Endothelial cell (in vitro differentiated cells): Measurements from ENCODE around the gene CD226. TPM values are rescaled to one million over a fixed set of nuclear protein-coding genes. Genes with fewer than 3 reads are reported as not detected.
"Not testable (repeated sequence)": the region's sequence is repeated elsewhere in the genome, so short reads cannot be mapped to it uniquely, and the experiment has no call there.

Experiments
- DNase-seq: peaks from one replicate; pipeline ENCODE4 v3.0.0; 2021; ENCODE audit warnings: low spot score
- H3K27ac Mint-ChIP-seq: one replicate; pipeline ENCODE4 v1.8.0; 2021; ENCODE audit warnings: mixed read lengths, inconsistent platforms; ENCODE audit not compliant: unreplicated experiment
- H3K27me3 Mint-ChIP-seq: one replicate; pipeline ENCODE4 v1.8.0; 2021; ENCODE audit warnings: mild to moderate bottlenecking, moderate library complexity, mixed read lengths, inconsistent platforms; ENCODE audit not compliant: unreplicated experiment
- H3K36me3 Mint-ChIP-seq: one replicate; pipeline ENCODE4 v1.8.0; 2021; ENCODE audit warnings: mild to moderate bottlenecking, low read depth, mixed read lengths, inconsistent platforms; ENCODE audit not compliant: unreplicated experiment
- H3K4me1 Mint-ChIP-seq: one replicate; pipeline ENCODE4 v1.8.0; 2021; ENCODE audit warnings: mild to moderate bottlenecking, mixed read lengths, inconsistent platforms; ENCODE audit not compliant: unreplicated experiment
- H3K4me3 Mint-ChIP-seq: one replicate; pipeline ENCODE4 v1.8.0; 2021; ENCODE audit warnings: mild to moderate bottlenecking, mixed read lengths, inconsistent platforms; ENCODE audit not compliant: unreplicated experiment
- H3K9me3 Mint-ChIP-seq: one replicate; pipeline ENCODE4 v1.8.0; 2021; ENCODE audit warnings: mixed read lengths, inconsistent platforms; ENCODE audit not compliant: unreplicated experiment
- total RNA-seq: library from RNA; stranded (reverse); fragmentation: NEBNext Ultra II Directional; extraction: Animal tissue kit (Norgen Biotek cat#: 25700); gene quantifications from one replicate; pipeline ENCODE4 v1.2.1, GENCODE V29; 2021; ENCODE audit not compliant: unreplicated experiment
- TF ChIP-seq, protein P1 (sequence below): fragments of 200-600 bp; sonication (generic); IDR thresholded peaks from one replicate; pipeline ENCODE4 v1.5.0; 2021; ENCODE audit warnings: antibody characterized with exemption; ENCODE audit not compliant: unreplicated experiment

CD226 gene
- total RNA-seq, 1 donor from 2014 or later: 0.80 TPM

- H3K4me1 Mint-ChIP-seq: peaks cover 10% of the 10 kb centered on the region
- TF ChIP-seq, protein P1, sequence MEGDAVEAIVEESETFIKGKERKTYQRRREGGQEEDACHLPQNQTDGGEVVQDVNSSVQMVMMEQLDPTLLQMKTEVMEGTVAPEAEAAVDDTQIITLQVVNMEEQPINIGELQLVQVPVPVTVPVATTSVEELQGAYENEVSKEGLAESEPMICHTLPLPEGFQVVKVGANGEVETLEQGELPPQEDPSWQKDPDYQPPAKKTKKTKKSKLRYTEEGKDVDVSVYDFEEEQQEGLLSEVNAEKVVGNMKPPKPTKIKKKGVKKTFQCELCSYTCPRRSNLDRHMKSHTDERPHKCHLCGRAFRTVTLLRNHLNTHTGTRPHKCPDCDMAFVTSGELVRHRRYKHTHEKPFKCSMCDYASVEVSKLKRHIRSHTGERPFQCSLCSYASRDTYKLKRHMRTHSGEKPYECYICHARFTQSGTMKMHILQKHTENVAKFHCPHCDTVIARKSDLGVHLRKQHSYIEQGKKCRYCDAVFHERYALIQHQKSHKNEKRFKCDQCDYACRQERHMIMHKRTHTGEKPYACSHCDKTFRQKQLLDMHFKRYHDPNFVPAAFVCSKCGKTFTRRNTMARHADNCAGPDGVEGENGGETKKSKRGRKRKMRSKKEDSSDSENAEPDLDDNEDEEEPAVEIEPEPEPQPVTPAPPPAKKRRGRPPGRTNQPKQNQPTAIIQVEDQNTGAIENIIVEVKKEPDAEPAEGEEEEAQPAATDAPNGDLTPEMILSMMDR: no peak
- no peak for DNase-seq
- H3K27ac Mint-ChIP-seq: no peak overlapping the region
- H3K4me3 Mint-ChIP-seq: no peak overlapping the region
- no peaks in the 10 kb centered on the region for H3K9me3 Mint-ChIP-seq
- H3K36me3 Mint-ChIP-seq: no peaks in the 10 kb centered on the region
- H3K27me3 Mint-ChIP-seq: no peaks in the 10 kb centered on the region
These were observed 63.9 kb downstream of the CD226 start for GRCh38 chr18:69883781-69884180.

DNA sequence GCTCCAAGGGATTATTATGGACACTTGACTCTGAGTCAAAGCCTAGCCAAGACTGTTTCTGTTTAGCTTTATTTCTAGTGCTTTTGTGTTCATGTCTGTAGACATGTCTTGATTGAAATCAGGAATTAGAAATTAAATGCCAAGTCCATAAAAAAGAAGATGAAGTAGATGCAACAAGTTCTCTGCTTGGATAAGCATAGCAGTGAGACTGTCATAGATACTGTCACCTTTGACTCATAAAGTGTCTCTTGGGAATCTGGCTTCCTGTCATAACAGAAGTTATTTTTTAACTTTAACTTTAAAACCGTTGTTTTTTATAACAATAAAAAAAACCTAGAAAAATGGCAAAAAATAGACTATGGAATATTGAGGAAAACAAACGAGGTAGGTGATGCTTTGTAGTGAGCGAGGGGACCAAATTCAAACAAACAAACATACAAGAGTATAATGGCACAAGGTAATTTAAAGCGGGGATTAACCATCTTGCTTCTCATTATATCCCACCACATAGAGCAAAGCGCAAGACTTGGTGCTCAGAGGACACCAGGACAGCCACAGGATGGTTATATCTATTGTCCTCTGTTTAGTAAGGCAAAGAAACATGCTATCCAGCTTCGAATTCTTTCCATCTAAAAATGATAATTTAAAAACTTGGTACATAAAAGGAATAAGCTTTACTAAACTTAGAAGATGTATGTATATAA is 64.6 kb downstream of the CD226 start:
- DNase-seq: no peak
- Mint-ChIP-seq H3K9me3 (no peaks in the 10 kb centered on the region), H3K27me3 (no peaks in the 10 kb centered on the region), H3K36me3 (no peaks in the 10 kb centered on the region), H3K4me1 (peaks cover 10% of the 10 kb centered on the region), H3K4me3 (no peak overlapping the region), H3K27ac (no peak overlapping the region)
- TF ChIP-seq, protein P1: no peak

DNA sequence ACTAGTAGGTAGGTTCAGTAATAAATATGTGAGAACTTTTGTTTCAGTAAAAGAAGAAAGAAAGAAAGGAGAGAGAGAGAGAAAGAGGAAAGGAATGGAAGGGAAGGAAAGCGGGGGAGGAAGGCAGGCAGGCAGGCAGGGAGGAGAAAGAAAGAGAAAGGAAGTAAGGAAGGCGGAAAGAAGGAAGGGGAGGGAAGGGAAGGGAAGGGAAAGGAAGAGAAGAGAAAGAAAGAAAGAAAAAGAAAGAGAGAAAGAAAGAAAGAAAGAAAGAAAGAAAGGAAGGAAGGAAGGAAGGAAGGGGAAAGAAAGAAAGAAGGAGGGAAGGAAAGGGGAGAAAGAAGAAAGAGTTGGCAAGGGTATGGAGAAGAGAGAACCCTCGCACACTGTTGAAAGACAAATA is 67.6 kb downstream of the CD226 start:
- Mint-ChIP-seq H3K27ac (no peak overlapping the region), H3K4me3 (no peak overlapping the region)

GRCh38 chr18:69879051-69879450 is 68.6 kb downstream of the CD226 start:
- not testable (repeated sequence) for H3K27me3 Mint-ChIP-seq, H3K4me1 Mint-ChIP-seq, H3K36me3 Mint-ChIP-seq, H3K27ac Mint-ChIP-seq, DNase-seq, H3K4me3 Mint-ChIP-seq, H3K9me3 Mint-ChIP-seq

More for the DNA sequence above, 67.6 kb downstream of the CD226 start:
- H3K27me3 Mint-ChIP-seq: no peaks in the 10 kb centered on the region
- TF ChIP-seq, protein P1: no peak
- no peaks in the 10 kb centered on the region for H3K36me3 Mint-ChIP-seq
- H3K9me3 Mint-ChIP-seq: no peaks in the 10 kb centered on the region
- no peak for DNase-seq
- peaks cover under 1% of the 10 kb centered on the region for H3K4me1 Mint-ChIP-seq

- H3K4me3 Mint-ChIP-seq: no peak overlapping the region
- H3K27ac Mint-ChIP-seq: no peak overlapping the region
- H3K36me3 Mint-ChIP-seq: no peaks in the 10 kb centered on the region
- TF ChIP-seq, protein P1: no peak
- H3K9me3 Mint-ChIP-seq: no peaks in the 10 kb centered on the region
- no peaks in the 10 kb centered on the region for H3K4me1 Mint-ChIP-seq
- H3K27me3 Mint-ChIP-seq: no peaks in the 10 kb centered on the region
- no peak for DNase-seq
These were observed 69.3 kb downstream of the CD226 start for GRCh38 chr18:69878213-69878933.
